COLO668 (cell line): ENCODE measurements around the gene PREX1.

Experiments used
- DNase-seq: peaks from one replicate; lab custom pipeline; 2025; ENCODE audit not compliant: unreplicated experiment; lab: John Stamatoyannopoulos, UW

Gene PREX1

DNA sequence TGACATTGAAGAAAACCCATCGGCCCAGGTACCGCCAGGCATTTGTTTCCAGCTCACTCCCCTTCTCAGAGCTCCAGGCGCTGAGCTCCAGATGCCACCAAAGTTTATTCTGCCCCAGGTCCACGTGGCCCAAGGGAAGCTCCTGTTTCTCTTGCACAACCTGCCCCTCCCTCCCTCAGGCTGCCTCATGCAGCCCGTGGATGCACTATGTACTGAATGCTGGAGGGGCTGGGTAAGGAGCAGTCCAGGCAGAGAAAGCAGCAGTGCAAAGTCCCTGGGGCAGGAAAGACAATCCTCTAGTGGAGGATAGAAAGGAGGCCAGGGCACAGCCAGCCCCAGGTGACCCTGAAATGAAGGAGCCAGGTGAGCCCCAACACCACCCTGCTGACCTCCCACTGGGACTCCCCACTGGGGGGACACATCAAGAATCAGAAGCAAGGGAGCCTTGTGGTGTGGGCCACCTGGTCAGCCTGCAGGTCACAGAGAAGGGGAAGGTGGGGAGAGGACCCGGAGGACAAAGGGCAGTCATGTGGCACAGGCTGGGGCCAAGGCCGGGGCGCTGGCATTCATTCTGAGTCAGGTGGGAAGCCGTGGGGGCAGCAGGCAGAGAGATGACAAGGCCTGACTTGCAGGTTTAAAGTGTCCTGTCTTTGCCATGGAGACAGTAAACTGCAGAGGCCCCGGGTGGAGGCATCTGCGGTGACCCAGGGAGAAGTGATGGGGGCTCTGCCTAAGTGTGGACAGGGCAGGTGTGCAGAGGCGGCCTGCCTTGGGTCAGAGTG, 230.1 kb downstream of the PREX1 start:
- no peak for DNase-seq

DNA sequence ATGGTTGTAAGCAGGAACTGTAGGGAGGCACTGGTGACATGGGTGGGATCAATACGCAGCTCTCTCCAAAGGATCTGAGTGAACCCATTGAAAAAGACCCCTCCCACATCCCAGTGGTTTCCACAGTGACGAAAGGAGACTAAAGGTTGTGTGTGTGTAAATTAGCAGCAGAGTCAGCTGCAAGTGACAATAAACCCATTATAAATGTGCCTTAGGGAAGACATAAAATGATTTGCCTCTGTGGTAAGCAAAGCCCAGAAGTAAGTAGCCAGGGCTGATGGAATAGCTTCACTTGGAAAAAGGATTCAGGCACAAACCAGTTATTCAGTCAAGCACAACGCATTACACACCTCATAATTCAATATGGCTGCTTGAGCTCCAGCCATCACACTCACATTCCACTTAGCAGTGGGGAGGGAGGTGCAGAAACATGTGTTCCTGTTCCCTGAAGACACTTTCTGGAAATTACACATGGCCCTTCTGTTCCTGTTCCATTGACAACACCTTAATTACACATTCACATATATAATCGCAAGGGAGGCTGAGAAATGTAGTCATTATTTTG, 231.4 kb downstream of the PREX1 start:
- DNase-seq: no peak

DNA sequence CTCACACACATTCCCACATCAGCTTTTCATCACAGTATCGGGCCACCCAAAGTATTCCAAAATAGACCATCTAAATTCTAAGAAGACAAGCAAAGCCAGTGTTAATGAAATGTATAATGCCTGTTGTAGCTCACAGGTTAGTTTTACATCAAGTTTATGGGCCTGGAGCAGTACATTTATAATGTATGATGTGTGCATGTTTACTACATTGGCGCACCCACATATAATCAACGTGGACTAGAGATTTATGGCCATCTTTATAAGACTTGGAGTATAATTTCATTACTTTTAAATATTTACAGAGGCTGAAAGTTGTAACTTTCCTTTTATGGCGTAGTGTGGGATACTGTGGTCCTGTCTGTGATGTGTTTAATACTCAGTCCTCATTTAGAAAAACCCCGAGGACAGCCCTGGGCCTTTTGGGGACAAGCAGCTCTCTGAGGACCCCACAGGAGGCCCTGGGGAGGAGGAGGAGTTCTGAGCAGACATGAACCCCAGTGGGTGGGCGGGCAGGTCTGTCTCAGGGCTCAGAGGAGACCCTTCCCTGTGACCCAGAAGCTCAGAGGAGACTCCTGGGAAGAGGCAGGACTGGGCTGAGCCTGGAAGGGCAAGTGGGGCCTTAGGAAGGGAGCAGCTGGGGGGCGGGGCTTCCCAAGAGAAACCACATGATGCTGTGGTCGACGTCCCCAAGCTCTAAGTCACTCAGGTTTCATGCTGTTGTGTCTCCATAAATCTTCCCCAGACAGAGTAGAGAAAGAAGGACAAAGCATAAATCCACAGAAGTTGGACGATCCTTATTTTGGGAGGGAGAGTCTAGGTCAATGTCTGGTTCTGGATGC, 232.1 kb downstream of the PREX1 start:
- no peak for DNase-seq

GRCh38 chr20:48594533-48594932, 233.3 kb downstream of the PREX1 start:
- DNase-seq: no peak

GRCh38 chr20:48592107-48592940, 235.5 kb downstream of the PREX1 start:
- DNase-seq: no peak

- no peak for DNase-seq
These were observed 241.1 kb downstream of the PREX1 start for GRCh38 chr20:48586730-48587129.

GRCh38 chr20:48585061-48585870, 242.5 kb downstream of the PREX1 start:
- DNase-seq: no peak

DNA sequence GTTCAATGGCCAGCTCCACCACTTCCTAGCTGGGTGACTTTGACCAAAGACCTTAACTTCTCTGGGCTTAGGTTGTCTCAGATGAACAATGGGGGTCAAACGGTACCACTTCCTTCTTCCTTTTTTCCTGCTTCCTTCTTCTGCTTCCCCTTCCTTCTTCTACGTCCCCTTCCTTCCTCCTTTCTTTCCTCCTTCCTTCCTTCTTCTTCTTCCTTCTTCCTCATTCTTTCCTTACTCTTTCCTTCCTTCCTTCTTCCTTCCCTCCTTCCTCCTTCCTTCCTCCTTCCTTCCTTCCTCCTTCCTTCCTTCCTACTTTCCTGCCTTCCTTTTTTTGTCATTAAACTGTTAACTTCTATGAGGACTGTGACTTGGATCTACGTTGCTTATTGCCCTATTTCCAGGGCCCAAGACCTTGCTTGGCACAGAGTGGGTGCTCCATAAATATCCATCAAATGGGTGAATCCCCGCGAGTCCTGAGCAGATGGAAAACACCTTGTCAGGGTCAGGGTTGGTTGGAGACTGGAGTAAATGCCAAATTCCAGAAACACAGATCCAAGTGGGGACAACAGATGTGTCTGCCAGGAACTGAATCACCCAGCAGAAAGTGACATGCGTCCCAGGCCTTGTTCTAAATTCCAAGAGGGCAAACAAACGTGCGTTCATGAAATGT, 243.3 kb downstream of the PREX1 start:
- no peak for DNase-seq

DNA sequence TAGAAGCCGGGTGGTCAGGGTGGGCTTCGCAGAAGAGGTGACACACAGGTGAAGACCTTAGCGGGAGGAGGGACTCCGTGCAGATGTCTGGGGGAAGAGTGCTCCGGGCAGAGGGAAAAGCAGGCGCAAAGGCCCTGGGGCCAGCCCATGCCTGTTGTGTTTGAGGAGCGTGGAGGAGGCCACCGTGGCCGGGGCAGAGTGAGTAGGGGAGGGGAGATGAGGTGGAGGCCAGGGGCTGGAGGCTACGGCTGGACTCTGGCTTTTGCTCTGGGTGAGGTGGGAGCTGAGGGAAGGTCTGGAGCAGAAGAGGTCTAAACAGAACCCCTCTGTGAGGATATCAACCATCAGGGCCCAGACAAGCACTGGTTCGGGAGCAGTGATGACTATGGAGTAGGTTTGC, 244.0 kb downstream of the PREX1 start:
- no peak for DNase-seq

- no peak for DNase-seq
These were observed 244.6 kb downstream of the PREX1 start for GRCh38 chr20:48583171-48583570.

GRCh38 chr20:48582673-48582985, 245.2 kb downstream of the PREX1 start:
- no peak for DNase-seq

DNA sequence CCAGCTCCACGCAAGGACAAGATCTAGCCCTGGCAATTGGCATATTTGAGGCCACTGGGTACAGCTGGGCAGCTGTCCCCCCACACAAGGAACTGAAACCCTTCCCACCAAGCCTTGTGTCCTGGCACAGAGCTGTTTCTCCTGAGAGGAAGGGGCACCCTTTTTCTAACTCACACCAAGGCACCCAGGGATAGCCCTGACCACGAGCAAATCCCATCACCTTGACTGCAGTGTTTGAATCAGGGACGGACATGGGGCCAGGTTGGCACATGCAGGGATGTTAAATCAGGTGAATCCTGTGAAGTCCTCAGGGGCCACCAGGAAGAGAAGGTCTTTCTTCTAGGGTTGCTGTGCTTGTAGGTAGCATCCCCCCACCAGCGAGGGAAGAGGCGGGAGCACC, 246.6 kb downstream of the PREX1 start:
- DNase-seq: no peak

DNA sequence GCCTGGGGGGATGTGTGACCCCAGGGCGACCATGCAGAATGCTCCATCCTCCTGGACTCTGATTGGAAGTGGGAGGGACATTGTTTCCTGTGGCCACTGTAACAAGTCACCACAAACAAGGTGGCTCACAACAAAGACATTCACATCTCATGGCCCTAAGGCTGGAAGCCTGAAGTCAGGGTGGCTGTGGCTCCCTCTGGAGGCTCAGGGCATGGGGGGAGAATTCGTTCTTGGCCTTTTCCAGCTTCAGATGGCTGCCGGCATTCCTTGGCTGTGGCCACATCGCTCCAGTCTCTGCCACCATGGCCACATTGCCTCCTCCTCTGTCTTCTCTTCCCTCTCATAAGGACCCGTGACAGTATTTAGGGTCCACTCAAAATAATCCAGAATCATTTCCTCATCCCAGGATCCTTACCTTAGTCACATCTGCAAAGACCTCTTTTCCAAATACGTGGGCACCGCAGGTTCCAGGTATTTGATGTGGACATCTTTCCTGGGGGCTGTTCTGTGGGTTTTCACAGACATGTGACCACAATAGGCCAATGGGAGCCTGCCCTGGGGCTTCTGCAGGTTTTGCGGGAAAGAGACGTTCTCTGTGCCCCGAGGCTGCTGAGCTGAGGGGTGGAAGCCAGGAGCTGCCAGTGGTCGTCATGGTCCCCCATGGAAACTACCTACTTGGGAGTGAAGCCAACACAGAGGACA, 249.3 kb downstream of the PREX1 start:
- no peak for DNase-seq

- no peak for DNase-seq
These were observed 250.2 kb downstream of the PREX1 start for GRCh38 chr20:48577557-48577956.

- DNase-seq: no peak
These were observed 253.4 kb downstream of the PREX1 start for GRCh38 chr20:48574383-48574782.
